IPS DF 4.7 (cell line): ENCODE measurements around the gene SH2D1B.

Experiments
- DNase-seq: peaks from one replicate; pipeline ENCODE4 v3.0.0-alpha.2; 2013; ENCODE audit warnings: low spot score; ENCODE audit errors: extremely low read depth

SH2D1B gene

GRCh38 chr1:162398999-162399580, 12.8 kb downstream of the SH2D1B start:
- DNase-seq, result no peak

GRCh38 chr1:162397943-162398560, 13.9 kb downstream of the SH2D1B start:
- no peak for DNase-seq

DNA sequence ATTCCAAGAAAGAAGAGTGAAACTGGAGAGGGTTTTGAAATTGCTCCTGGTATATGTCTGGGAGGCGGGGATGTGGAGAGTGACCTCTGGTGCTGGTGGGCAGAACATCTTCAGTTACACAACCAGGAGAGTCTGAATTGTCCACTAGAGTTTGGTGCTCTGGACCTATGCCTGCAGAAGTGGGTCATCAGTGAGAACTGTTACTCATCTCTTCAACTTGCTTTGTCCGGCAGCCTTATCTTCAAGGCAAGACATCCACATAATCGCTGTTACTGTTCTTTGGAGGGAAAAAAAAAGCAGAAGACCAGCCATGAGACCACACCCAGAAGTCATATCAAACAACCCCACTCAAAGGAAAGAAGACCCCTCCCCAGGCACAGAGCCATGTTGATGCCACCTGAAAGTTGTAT, 14.9 kb downstream of the SH2D1B start:
- DNase-seq, result no peak

GRCh38 chr1:162396201-162396906, 15.6 kb downstream of the SH2D1B start:
- DNase-seq, result no peak

- no peak for DNase-seq
These were observed 20.0 kb downstream of the SH2D1B start for GRCh38 chr1:162391790-162392563.

- DNase-seq, result no peak
These were observed 21.3 kb downstream of the SH2D1B start for GRCh38 chr1:162390396-162391185.

GRCh38 chr1:162389971-162390370, 22.0 kb downstream of the SH2D1B start:
- DNase-seq, result no peak

- DNase-seq, result no peak
These were observed 22.7 kb downstream of the SH2D1B start for GRCh38 chr1:162389021-162389818.

DNA sequence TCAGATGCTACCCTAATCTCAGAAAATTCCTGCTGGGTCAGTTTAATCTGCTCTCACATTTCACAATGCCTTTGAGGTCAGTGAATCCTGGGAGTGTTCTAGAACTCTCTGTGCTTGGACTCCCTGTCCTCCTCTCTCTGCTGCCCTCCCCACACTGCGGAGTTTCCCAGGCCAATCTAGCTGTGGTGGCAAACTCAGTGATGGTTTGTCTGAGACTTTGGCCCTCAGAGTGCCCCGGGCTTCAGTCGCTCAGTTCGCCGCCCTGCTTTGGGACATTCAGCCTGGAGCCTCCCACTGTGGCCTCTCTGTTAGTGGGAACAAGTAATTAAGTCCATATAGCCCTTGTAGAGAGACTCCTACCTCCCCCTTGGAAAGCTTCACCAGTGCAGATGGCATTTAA, 23.3 kb downstream of the SH2D1B start:
- DNase-seq, result no peak

DNA sequence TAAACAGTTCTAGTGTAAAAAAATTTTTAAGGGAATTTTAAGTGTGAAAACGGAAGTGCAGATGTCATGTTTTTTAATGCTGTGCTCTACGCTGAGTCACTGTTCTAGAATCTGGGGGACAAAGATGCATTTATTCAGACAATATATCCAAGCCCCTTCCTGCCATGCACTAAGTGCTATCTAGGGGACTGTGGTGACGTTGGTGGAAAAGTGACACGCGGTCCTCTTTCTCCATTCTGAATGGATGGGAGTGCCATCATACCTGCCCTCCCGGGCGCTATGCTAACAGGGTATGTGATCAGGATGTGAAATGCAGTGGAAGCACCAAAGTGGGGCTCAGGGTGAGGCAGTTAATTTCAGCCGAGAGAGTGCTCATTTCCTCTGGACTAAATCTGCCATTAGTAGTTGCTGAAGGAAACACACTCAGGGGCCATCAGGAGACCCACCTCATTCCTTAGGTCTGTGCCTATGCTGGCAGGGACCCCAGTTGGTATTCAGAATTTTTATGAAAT, 23.8 kb downstream of the SH2D1B start:
- no peak for DNase-seq

DNA sequence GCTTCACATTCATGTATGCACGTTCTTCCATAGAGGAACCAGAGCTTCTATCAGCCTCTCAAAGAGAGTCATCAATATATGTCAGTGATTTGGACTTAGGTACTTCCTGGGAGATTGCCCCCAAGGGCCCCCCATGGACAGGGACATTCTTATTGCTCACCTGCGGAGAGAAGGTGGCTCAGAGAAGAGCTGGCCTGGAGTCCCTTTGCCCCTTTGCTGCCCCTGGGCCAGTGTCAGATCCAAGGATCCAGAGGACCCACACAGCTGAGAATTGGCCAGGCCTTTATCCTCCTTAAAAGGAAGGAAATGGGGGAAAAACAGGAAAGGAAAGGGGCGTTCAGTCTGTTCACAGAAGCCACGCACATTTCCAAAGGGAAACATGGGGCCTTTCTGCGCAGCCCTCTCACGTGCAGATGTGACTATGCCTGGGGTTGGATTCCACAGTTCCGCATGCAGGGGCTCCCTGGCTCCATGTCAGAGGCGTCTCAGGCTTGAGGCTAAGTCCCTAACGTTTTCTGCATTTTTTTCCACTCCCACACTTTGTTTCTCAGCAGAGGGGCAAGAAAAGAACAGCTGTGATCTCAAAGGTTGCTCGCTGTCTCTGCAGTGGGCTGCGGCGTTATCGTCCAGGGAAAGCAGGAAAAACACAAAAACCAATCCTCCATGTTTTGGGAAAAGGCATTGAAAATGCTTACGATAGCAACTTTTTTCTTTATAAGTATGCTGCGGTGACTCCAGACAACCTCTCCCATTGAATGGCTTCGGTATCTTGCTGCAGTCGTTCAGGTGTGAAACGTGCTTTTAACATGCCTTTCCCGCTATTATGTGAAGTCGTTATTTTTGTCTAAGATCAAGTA, 24.5 kb downstream of the SH2D1B start:
- DNase-seq, result no peak

DNA sequence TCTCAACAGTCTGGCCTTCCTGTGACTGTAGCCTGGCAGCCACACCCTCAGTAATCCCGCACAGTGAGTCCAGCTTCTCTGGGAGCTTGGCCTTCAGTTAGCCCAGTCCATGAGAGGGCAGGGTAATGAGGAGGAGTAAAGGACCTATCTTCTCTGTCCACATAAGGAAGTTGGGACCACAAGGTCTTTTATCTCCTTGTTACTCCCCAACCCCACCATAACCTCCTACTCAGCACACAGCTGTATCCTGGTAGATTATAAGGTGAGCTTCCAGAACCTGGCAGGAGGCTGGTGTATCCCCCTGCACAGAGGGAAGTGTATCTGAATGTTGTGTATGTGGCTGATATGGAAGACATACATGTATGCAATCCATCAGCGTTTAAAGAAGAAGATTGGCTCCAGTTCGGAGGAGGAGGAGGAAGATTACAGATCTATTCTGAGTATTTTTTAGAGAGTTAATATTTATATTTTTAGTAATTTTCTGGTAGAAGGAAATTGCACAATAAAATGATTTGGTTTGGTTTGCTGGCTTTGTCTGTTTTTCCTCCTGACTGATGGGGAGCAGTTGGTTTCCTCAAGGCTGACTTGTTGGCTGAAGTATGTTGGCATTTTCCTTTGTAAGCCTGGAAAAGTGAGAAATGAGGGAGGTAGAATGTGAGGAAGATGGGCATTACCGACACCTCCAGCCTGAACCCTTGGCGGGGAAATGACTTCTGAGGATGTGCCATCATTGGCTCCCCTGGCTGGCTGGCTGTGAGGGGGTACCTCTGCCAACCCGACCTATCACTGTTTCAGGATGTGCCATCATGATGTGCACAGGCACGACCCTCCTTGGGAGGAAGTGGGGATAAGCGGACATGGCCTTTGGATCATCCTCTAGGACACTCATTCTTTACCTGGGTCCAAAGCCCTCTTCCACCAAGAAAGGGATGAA, 25.4 kb downstream of the SH2D1B start:
- no peak for DNase-seq

- DNase-seq, result no peak
These were observed 26.2 kb downstream of the SH2D1B start for GRCh38 chr1:162385702-162386101.

DNA sequence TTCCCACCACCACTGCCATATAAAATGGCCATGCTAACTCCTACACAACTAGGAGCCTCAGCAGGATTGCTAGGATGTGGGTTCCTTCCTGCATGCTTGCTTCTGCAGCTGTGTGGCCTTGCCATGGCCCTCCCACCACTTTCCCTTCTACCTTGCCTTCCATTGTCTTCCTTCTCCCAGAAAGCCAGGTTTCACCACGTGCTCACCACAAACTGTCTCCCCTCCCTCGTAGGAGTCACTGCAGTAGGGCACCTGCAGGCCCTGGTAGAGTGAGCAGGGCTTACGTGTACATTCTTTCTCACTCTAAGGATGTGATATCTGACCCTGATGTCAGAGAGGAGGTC, 26.7 kb downstream of the SH2D1B start:
- DNase-seq, result no peak

- DNase-seq, result no peak
These were observed 27.2 kb downstream of the SH2D1B start for GRCh38 chr1:162384601-162385279.

- no peak for DNase-seq
These were observed 27.8 kb downstream of the SH2D1B start for GRCh38 chr1:162384116-162384515.

DNA sequence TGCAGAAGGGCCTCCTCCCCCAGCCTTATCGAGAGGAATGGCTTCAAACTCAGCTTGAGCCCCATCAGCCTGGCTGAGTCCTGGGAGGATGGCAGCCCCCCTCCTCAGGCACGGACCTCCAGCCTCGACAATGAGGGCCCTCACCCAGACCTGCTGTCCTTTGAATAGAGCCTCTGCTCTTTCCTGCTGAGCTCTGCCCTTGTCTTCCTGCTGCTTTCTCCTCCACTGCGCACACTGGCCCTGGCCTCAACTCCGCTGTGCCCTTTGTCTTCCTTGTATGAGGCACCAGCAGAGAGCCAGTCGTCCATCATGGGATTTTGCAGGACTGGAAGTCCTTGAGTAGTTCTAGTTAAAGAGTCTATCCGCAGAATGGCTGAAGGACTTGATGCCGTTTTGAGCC, 28.4 kb downstream of the SH2D1B start:
- no peak for DNase-seq

- DNase-seq, result no peak
These were observed 28.8 kb downstream of the SH2D1B start for GRCh38 chr1:162383091-162383490.
